ENCODE measurements around the gene ANKRD36C. TPM values are rescaled to one million over a fixed set of nuclear protein-coding genes. Genes with fewer than 3 reads are reported as not detected.
"Not testable (repeated sequence)": the region's sequence is repeated elsewhere in the genome, so short reads cannot be mapped to it uniquely, and the experiment has no call there.

ANKRD36C gene
- total RNA-seq, 1 experiment from 2014 or later = 41.9 TPM

DNA sequence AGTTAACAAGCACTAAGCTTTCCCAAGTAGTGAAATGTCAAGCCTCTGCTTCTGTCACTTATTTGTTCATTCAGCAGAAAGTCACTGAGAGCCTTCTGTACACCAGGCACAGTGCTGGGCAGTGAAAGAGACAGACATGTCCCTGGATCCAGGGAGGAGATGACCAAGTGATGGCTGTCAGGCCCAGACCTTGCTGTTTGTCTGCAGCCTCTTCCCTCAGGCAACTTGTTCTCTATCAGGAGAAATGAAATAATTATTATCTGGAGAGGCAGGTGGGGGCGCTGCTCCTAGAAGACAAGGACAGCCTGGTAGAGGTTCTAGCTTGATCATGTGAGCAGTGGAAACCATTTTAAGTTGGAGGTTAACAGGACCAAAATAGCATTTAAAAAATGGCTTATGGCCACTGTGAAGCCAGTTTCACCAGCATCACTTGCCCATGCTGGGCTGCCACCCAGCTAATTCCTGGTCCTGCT, 21.2 kb upstream of the ANKRD36C start:
- DNase-seq; H3K9me3 Mint-ChIP-seq (ENCODE audit: low read depth, unreplicated experiment); H3K4me3 Mint-ChIP-seq (ENCODE audit: low read depth, unreplicated experiment); CTCF ChIA-PET; intact Hi-C loops (cut with micrococcal nuclease; ENCODE audit: unreplicated experiment); H3K27ac Mint-ChIP-seq (ENCODE audit: unreplicated experiment); H3K27me3 Mint-ChIP-seq (ENCODE audit: unreplicated experiment); H3K36me3 Mint-ChIP-seq (ENCODE audit: insufficient read depth, unreplicated experiment); H3K4me1 Mint-ChIP-seq (ENCODE audit: low read depth, unreplicated experiment); BruUV-seq (replicated peaks): not testable (repeated sequence)

DNA sequence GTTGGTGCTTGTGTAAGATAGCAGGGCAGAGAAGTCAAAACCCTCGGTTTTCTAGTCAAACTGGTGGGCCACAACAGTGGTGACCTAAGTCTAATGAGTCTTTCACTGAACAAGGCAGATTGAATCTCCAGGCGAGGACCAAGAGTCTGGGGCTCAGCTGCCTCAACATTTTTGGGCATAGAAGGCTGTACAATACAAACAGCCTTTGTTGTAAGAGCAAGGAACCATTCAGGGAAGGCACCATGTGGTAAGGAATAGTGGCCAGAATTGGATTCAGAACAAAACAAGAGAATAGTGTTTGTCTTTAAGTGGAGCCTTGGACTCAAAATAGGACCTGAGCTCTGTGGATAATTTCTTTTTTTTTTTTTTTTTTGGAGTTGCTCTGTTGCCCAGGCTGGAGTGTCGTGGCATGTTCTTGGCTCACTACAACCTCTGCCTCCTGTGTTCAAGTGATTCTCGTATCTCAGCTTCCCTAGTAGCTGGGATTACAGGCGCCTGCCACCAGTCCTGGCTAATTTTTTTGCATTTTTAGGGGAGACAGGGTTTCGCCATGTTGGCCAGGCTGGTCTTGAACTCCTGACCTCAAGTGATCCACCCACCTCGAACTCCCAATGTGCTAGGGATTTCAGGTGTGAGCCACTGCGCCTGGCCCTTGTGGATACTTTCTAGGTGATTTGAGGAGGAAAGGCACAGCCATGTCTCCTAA, 20.6 kb upstream of the ANKRD36C start:
- H3K4me3 Mint-ChIP-seq (ENCODE audit: low read depth, unreplicated experiment); DNase-seq; BruUV-seq (replicated peaks); CTCF ChIA-PET; H3K36me3 Mint-ChIP-seq (ENCODE audit: insufficient read depth, unreplicated experiment); H3K4me1 Mint-ChIP-seq (ENCODE audit: low read depth, unreplicated experiment); H3K9me3 Mint-ChIP-seq (ENCODE audit: low read depth, unreplicated experiment); H3K27me3 Mint-ChIP-seq (ENCODE audit: unreplicated experiment); intact Hi-C loops (cut with micrococcal nuclease; ENCODE audit: unreplicated experiment); H3K27ac Mint-ChIP-seq (ENCODE audit: unreplicated experiment): not testable (repeated sequence)

DNA sequence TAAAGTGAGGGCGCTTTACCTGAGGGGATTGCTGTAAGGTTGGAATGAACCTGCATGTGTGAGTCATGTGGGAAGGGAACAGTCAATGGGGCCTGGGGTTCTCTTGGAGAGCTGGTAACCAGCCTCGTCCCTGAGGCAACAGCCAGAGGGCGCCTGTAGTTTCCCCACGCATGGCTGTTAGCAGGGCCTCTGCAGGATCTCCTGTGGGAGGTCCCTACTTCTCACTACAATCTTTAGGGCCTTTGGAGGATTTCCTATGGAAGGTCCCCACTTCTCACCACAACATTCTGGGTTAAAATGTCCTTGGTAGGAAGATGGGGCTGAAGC, 19.5 kb upstream of the ANKRD36C start:
- H3K4me3 Mint-ChIP-seq (ENCODE audit: low read depth, unreplicated experiment); H3K9me3 Mint-ChIP-seq (ENCODE audit: low read depth, unreplicated experiment); intact Hi-C loops (cut with micrococcal nuclease; ENCODE audit: unreplicated experiment); BruUV-seq (replicated peaks); H3K27ac Mint-ChIP-seq (ENCODE audit: unreplicated experiment); CTCF ChIA-PET; H3K36me3 Mint-ChIP-seq (ENCODE audit: insufficient read depth, unreplicated experiment); H3K4me1 Mint-ChIP-seq (ENCODE audit: low read depth, unreplicated experiment): not testable (repeated sequence)
- DNase-seq = peak; percentile 59
- H3K27me3 Mint-ChIP-seq (ENCODE audit: unreplicated experiment) = peaks cover 11% of the 10 kb centered on the region

DNA sequence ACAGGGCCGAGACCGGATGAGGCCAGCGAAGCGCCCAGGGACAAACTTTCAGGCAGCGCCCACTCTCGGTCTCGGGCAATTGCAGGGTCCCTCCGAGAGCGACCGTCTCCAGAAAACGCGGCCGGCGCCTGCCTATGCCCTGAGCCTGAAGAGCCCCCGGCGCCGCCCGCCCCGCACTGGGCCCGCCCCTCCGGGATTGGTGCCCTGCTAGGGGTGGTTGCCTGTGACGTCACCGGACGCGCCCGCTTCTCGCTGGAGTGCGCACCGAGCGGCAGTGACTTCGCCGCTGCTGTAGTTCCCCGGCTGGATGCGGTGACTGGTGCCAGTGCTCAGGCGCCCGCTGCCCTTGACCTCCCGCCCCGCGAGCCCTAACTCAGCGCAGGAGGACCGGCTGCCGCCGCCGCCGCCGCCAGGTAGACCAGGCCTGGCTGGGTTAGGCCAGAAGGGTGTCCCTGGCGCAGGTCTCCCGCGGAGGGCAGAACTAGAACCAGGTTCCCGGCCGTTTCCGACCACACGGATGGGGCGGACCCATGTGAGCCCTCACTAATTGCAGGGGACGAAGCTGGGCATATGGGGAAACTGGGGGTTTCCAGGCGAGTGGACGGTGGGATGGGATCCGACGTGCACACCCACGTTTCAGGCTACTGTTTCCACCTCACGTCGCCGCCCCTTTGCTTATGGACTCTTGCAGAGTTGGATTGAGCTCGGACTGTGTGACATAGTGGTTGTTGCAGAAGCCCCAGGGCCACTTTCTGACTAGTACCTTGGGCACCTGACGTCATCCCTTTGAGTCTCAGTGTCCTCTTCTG, 18.9 kb upstream of the ANKRD36C start:
- H3K4me1 Mint-ChIP-seq (ENCODE audit: low read depth, unreplicated experiment); H3K36me3 Mint-ChIP-seq (ENCODE audit: insufficient read depth, unreplicated experiment); H3K9me3 Mint-ChIP-seq (ENCODE audit: low read depth, unreplicated experiment); intact Hi-C loops (cut with micrococcal nuclease; ENCODE audit: unreplicated experiment): not testable (repeated sequence)
- H3K27me3 Mint-ChIP-seq (ENCODE audit: unreplicated experiment) = peaks cover 17% of the 10 kb centered on the region
- H3K4me3 Mint-ChIP-seq (ENCODE audit: low read depth, unreplicated experiment) = peak overlapping the region; percentile 71
- TSS peak; percentile 45 for BruUV-seq (replicated peaks)
- peak overlapping the region; percentile 24 for H3K27ac Mint-ChIP-seq (ENCODE audit: unreplicated experiment)
- CTCF ChIA-PET = interaction anchor here (1.1 kb wide), 2 partner anchors 18 to 165 kb away, joined by 4 to 8 read pairs; no protein-coding TSS in a partner anchor
- peak; percentile 96 for DNase-seq

DNA sequence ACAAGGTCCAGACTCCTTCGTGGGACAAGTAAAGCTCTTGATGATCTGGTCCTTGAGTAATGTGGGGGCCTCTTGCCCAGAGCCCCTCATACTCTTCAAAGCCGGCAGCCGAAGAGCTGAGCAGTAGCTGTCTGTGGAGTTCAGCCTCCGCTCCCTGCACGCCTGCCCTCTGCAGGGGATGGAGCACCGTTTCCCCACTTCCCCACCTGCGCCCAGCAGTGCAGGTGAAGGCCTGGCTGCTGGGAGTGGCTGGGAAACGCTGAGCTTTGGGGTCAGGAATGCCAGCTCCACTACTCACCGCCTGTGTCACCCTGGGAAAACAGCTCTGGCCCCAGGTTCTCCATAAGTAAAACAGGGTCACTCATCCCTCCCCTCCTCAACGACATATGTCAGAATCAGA, 18.2 kb upstream of the ANKRD36C start:
- intact Hi-C loops (cut with micrococcal nuclease; ENCODE audit: unreplicated experiment); H3K4me1 Mint-ChIP-seq (ENCODE audit: low read depth, unreplicated experiment); H3K9me3 Mint-ChIP-seq (ENCODE audit: low read depth, unreplicated experiment); H3K36me3 Mint-ChIP-seq (ENCODE audit: insufficient read depth, unreplicated experiment): not testable (repeated sequence)
- Mint-ChIP-seq H3K27me3 (ENCODE audit: unreplicated experiment) (peaks cover 23% of the 10 kb centered on the region), H3K4me3 (ENCODE audit: low read depth, unreplicated experiment) (peak overlapping the region; percentile 71), H3K27ac (ENCODE audit: unreplicated experiment) (peak overlapping the region; percentile 24)
- BruUV-seq (replicated peaks) = TSS peak; percentile 89
- DNase-seq = peak; percentile 60
- CTCF ChIA-PET = interaction anchor here (1.1 kb wide), 2 partner anchors 17 to 166 kb away, joined by 4 to 8 read pairs; no protein-coding TSS in a partner anchor

DNA sequence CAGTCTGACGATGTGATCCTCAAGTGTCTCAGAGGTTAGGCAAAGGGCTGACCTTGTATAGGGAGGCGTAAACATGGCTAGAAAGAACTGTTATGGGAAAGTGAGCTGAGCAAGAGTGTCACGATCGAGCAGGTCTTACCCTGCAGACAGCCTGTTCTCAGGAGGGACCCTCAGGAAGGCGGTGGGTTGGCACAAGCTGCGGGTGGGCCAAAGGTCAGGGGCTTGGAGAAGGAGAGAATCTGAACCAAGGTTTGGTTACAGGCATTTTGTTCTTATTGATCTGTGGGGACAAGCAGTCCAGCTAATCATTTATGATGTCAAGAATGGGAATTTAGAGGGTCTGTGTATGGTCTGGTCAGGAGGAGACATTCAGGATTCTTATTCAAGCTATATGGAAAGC, 16.4 kb upstream of the ANKRD36C start:
- H3K9me3 Mint-ChIP-seq (ENCODE audit: low read depth, unreplicated experiment); DNase-seq; H3K36me3 Mint-ChIP-seq (ENCODE audit: insufficient read depth, unreplicated experiment); BruUV-seq (replicated peaks); intact Hi-C loops (cut with micrococcal nuclease; ENCODE audit: unreplicated experiment); H3K4me1 Mint-ChIP-seq (ENCODE audit: low read depth, unreplicated experiment); H3K27ac Mint-ChIP-seq (ENCODE audit: unreplicated experiment); H3K4me3 Mint-ChIP-seq (ENCODE audit: low read depth, unreplicated experiment); CTCF ChIA-PET: not testable (repeated sequence)
- H3K27me3 Mint-ChIP-seq (ENCODE audit: unreplicated experiment) = peaks cover 34% of the 10 kb centered on the region

- H3K9me3 Mint-ChIP-seq (ENCODE audit: low read depth, unreplicated experiment); H3K4me1 Mint-ChIP-seq (ENCODE audit: low read depth, unreplicated experiment); H3K27ac Mint-ChIP-seq (ENCODE audit: unreplicated experiment); H3K4me3 Mint-ChIP-seq (ENCODE audit: low read depth, unreplicated experiment); H3K36me3 Mint-ChIP-seq (ENCODE audit: insufficient read depth, unreplicated experiment); CTCF ChIA-PET; DNase-seq; intact Hi-C loops (cut with micrococcal nuclease; ENCODE audit: unreplicated experiment); BruUV-seq (replicated peaks): not testable (repeated sequence)
- H3K27me3 Mint-ChIP-seq (ENCODE audit: unreplicated experiment) = peaks cover 34% of the 10 kb centered on the region
Observed at GRCh38 chr2:96006248-96006647, 14.6 kb upstream of the ANKRD36C start.

Measured in Calu3 (cell line).